Frontal cortex (tissue), 4 donors: ENCODE measurements around the gene UBR3. TPM values are rescaled to one million over a fixed set of nuclear protein-coding genes. Genes with fewer than 3 reads are reported as not detected.

ENCODE experiments used
- DNase-seq, 2 donors: peaks; one replicate each; pipeline ENCODE4 v3.0.0; 2012; ENCODE audit warnings: low spot score in 2 of 2
- FAIRE-seq: peaks from 2 replicates; lab custom pipeline; 2012; peaks lifted over from hg19 to GRCh38; lab: Jason Lieb, UNC
- total RNA-seq: library from RNA; depleted of rRNA; stranded (reverse); fragments of >200 nt; gene quantifications from one replicate; pipeline ENCODE4 v1.2.3, GENCODE V29; 2014
- donor health status: control.
- donor health status: control.
- donor health status: control.

The UBR3 gene
- total RNA-seq, 1 donor from 2014 or later = 109 TPM

DNA sequence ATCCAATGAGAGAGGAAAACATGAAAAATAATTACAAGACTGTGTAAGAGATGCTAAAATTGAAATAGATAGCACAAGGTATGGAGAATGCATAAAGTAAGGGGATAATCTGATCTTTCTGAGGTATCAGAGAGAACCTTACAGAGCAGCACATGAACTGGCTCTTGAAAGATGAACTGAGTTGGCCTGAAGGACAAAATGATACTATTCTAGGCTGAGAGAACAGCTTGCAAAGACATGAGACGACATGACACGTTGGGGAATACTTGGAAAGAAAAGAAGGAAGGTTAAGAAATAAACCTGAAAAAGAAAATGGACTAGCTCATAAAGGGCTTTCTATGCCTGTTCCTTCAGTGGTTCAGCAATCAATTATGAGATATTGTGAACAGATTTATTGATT is 198.0 kb downstream of the UBR3 start:
- FAIRE-seq = no peak
- no peak for DNase-seq

DNA sequence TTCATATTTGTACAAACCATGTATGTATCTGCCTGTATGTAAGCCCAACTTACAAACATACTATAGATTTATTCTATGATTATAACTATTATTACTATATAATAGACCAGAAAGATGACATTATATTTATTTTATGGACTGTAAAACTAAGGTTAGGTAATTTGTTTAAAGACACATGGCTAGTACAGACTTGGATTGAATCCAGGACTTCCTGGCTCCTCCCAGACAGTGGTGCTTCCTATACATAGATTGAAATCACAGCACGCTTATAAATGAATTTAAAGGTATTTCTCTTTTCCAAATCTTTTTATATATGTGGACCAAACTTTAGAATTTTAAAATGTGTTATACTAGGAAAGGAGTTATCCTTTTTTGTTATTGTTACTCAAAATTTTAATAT is 199.1 kb downstream of the UBR3 start:
- peak; percentile 39 for FAIRE-seq
- DNase-seq = no peak

DNA sequence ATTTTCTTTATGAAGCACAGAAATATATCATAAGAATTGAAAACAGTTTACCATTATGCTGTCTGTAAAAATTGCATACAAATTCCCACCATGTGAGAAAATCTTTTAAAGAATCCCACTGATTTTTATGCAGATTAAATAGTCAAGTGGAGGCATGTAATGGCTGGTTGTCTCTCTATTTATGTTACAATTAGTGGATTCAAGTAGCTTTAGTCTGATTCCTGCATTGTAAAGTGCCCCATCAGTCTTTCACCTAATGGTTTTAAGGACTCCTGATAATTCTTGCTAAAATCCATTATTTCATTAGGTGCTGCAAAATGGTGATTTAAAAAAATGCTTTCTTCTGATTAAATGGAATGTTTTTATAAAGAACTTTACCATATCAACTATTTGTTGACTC is 202.3 kb downstream of the UBR3 start:
- no peak for FAIRE-seq
- DNase-seq = no peak

DNA sequence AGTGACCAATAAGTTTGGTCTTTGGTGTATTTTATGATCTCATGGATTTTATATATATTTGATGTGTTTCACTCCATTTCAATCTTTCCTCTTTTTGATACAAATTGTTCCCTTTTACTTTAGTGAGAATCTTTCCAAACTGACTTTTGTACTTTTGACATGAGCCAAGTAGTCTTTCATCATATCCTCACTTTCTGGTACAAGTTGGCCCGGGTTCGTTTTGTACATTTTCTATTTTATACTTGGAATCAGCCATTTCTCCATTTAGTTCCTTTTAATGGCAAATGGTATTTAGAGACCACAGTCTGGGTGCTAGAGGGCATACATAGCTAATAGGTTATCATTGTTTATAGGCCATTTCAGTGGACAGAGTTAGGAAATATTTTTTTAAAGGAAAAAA is 202.8 kb downstream of the UBR3 start:
- no peak for FAIRE-seq
- no peak for DNase-seq

DNA sequence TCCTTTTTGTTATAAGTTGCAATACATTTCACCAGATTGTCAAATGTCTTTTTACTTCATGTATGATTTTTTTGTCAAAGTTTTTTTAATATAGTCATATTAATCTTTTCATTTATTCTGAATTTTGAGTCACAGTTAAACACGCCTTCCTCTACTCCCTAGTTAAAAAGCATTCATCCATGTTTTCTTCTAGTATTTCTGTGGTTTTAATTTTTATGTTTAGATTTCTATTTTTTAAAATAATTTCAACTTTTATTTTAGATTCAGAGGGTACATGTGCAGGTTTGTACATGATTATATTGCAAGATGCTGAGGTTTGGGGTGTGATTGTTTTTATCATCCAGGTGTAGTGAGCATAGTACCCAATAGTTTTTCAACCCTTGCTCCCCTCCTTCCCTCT is 204.0 kb downstream of the UBR3 start:
- FAIRE-seq (no peak), DNase-seq (no peak)

DNA sequence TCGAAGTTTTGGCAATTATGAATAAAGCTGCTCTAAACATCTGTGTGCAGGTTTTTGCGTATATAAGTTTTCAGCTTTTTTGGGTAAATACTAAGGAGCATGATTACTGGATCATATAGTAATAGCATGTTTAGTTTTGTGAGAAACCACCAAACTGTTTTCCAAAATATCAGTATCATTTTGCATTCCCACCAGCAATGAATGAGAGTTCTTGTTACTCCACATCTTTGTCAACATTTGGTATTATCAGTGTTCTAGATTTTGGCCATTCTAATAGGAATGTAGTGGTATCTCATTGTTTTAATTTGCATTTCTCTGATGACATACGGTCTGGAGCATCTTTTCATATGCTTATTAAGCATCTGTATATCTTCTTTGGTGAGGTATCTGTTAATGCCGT is 207.3 kb downstream of the UBR3 start:
- no peak for DNase-seq
- no peak for FAIRE-seq

DNA sequence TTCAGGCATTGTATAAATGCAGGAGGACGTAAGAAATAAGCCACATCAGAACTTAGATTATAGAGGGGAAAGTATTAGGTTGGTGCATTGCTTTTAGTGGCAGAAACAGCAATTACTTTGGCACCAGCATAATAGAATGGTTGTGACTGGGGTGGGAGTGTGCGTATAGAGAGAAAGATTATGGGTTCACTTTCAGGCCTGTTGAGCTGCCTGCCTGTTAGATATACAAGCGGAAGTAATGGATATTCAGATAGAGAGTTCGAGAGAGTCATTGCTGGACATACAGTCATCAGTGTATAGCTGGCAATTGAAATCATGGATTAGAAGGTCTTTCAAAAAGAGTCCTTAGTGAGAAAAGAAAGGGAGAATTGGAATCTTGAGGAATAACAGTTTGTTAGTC is 211.5 kb downstream of the UBR3 start:
- no peak for FAIRE-seq
- DNase-seq = no peak

DNA sequence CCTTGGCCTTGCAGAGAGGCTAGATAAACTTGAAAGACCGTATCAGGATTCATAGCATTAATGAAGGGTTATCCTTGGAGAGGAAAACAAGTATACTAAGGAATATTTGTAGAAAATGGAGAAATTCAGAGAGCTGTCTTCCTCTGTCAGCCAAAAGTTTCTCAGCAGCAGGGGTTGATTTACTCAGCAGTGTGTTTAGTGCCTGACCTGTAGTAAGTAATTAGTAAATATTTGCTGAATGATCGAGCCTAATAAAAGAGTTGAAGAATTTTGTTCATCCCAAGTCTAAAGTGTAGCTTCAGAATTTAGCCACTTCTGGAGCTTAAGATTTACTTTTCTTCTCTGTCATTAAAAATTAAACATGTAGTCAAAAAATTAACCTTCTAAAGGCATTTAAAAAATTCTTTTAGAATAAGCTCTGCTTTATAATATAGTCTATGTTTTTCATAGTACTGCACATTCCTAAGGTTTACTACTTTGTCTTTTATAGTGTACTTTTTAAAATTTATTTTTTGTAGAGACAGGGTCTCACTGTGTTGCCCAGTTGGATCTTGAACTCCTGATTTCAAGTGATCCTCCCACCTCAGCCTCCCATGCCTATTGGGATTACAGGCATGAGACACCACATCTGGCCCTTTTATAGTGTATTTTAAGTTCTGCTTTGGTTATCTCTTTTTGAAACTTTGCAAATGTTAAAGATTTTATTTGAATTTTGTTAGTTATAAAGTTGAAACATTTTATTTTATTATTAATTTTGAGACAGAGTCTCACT is 212.3 kb downstream of the UBR3 start:
- no peak for FAIRE-seq
- DNase-seq = no peak

DNA sequence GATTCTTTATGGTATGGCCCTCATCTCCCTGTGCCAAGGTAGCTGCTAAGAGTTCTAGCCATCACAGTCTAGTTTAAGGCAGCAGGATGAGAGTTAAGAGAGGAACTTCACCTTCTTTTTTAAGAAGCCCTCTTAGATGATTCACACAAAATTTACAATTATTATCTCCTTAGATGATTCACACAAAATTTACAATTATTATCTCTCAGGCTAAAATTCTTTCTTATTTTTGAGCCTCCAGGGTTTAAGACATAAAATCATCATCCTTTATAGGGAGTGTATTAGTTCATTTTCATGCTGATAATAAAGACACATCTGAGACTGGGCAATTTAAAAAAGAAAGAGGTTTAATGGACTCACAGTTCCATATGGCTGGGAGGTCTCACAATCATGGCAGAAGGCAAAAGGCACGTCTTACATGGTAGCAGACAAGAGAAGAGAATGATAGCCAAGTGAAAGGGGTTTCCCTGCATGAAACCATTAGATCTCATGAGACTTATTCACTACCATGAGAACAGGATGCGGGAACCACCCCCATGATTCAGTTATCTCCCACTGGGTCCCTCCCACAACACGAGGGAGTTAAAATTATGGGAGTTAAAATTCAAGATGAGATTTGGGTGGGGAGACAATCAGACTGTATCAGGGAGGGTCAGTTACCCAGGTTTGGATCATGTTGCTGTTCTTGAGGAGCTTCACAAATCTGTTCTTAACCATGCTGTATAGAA is 217.7 kb downstream of the UBR3 start:
- FAIRE-seq = no peak

DNA sequence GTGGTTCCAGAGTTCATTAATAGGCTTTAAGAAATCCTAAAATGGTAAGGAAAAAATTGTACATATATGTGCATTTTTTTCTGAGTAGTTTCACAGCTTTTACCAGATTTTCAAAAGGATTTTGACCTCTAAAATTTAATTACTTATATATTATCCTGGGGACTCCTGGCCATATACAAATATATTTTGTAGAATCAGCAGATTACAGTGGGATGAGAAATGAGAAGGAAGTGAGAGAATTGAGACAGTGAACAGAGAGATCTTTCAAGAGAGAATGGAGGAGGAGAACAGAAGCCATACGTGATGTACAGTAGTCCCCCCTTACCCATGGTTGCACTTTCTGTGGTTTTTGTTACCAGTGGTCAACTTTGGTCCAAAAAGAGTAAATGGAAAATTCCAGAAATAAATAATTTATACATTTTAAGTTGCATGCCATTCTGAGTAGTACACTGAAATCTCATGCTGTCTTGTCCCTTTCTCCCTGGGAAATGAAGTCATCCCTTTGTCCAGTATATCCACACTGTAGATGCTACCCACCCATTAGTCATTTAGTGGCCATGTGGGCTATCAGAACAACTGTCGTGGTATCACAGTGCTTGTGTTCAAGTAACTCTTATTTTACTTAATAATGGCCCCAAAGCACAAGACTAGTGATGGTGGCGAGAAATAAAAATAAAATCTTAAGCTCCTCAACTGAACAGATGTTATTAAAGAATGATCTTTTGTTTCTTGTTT is 220.2 kb downstream of the UBR3 start:
- FAIRE-seq = no peak
- DNase-seq = no peak

More for the DNA sequence above, 217.7 kb downstream of the UBR3 start:
- DNase-seq = no peak

DNA sequence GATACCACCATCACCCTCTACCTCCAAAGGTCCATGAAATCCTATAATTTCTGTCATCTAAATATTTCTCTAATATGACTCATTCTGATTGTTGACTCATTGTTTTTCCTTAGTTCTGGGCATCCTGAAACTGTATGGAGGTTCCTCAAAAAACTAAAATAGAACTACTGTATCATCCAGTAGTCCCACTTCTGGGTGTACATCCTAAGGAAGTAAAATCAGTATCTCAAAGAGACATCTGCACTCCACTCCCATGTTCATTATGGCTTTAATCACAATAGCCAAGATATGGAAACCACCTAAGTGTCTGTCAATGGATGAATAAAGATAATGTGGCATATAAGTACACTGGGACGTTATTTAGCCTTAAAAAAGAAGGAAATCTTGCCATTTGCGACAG is 224.9 kb downstream of the UBR3 start:
- DNase-seq (no peak), FAIRE-seq (no peak)

DNA sequence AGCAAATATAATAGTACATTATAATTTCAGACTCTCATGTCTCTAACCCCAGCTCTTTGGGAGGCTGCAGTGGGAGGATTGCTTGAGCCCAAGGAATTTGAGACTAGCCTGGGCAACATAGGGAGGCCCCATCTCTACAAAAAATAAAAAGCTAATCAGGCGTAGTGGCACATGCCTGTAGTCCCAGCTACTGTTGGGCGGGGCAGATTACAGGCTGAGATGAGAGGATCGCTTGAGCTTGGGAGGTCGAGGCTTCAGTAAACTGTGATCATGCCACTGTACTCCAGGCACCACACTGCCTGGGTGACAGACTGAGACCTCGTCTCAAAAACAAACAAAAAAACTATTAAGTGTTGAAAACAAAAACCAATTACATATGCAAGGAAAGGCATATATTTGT is 227.7 kb downstream of the UBR3 start:
- FAIRE-seq (no peak), DNase-seq (no peak)

DNA sequence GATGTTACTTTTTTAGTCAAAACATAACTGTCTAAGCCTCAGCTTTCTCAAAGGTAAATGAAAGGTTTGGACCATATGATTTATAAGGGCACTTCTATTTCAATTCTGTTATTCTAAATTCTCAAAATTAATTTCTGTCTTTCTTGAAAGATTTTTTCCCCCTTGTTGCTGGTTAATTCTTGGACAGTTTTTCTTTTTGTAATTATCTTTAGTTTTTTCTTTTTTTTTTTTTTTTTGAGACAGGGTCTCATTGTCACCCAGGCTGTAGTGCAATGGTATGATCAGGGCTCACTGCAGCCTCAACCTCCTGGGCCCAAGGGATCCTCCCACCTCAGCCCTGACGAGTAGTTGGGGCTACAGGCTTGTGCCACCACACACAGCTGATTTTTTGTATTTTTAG is 229.6 kb downstream of the UBR3 start:
- DNase-seq (no peak), FAIRE-seq (no peak)

DNA sequence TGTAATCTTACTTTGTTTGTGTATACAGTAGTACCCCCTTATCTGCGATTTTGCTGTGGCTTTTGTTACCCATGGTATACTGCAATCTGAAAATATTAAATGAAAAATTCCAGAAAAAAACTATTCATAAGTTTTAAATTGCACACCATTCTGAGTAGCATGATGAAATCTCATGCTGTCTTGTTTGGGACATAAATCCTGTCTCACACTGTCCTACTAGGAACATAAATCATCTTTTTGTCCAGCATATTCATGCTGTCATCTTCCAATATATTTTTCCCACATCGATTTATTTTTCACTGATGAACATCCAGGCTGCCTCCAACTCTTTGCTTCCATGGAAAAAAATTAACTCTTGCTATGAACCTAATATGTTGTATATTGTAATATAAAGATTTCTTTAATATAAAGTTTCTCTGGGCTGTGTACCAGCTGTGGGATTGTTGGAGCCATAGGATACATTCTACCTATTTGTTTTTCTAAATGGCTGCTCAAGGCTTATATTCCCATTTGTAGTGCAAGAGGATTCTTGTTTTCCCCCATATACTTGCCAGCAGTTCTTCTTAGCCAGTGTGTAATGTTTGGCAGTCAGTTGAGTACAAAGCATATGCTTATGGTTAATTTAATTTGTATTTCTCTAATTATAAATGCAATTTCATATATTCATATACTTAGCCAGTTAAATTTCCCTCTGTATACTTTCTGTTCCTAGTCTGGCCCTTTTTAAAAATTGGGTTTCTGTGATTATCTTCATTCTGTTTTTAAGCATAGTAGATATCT is 236.4 kb downstream of the UBR3 start:
- DNase-seq = no peak
- FAIRE-seq = no peak

DNA sequence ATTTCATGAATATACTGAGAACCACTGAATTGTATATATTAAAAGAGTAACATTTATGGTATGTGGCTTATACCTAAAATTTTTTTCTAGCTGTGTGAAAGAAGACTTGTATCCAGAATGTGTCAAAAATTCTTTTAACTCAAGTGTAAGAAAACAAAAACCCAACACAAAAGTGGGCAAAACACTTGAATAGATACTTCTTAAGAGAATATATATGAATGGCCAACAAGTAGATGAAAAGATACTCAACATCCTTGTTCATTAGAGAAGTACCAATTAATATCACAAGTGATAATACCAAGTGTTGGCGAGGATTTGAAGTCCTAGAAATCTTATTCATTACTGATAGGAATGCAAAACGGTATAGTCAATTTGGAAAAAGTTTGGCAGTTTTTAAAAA is 243.5 kb downstream of the UBR3 start:
- DNase-seq = no peak
- no peak for FAIRE-seq

DNA sequence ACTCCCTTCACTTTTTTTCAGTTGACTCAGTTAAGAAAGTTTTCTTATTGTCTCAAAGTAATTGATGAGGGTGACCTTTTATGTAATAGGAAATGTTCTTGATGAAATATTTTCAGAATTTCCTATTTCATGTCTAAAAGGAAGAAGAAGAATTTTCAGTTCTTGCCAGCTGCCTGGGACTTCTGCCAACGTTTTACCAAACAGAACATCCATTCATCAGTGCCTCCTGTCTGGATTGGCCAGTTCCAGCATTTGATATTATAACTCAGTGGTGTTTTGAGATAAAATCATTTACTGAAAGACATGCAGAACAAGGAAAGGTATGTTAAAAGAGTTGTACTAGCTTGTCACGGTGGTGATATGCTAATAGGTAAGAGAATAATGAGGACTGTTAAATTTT is 246.0 kb downstream of the UBR3 start:
- peak; percentile 10 to 24 for DNase-seq
- FAIRE-seq = no peak

DNA sequence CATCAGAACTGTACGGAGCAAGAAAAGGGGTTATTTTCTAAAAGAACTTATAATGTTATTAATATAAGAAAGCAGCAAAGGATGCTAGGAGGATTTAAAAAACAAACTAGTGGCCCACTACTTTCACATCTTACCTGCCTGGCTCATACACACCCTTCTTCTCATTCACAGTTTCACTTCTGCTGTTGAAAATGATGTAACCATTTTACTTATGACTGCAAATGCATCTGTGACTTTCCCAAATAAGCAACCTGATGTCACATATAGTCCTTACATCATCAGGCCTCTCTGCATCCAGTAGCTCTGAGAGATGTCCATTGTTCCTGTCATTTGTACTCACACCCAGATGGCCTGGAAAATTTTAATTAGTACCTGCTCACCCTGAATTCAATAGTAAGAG is 248.9 kb downstream of the UBR3 start:
- DNase-seq (no peak), FAIRE-seq (no peak)

DNA sequence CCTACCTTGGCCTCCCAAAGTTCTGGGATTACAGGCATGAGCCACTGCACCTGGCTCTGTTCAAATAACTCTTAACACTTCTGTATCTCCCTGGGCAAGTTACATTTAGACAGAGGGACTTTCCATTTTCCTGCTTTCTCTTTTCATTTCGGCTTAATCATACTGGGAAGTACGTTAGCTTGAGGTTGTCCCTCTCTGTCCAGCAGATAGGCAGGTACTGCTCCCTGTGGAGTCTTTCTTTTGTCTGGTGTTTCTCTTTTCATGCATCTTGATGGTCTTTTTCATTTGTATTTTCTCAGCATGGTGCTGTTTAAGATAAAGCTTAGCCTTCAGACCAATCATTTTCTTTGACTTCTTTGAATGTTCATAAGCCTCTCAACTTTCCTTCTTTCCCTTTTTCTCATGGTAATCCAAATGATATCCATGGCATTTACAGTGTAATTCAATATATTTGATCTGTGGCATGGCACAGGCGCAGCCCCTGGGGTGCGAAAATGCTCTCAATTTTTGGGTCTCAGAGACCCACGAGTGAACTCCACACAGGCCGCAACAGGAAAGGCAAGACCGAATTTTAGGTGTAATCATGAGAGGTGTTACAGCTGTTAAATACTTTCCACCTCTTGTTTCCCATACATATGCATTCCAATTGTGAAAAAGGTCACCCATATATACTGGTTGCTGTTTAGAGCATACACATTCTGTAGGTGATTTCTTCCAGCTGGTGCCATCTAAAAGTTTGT is 250.7 kb downstream of the UBR3 start:
- DNase-seq = no peak

DNA sequence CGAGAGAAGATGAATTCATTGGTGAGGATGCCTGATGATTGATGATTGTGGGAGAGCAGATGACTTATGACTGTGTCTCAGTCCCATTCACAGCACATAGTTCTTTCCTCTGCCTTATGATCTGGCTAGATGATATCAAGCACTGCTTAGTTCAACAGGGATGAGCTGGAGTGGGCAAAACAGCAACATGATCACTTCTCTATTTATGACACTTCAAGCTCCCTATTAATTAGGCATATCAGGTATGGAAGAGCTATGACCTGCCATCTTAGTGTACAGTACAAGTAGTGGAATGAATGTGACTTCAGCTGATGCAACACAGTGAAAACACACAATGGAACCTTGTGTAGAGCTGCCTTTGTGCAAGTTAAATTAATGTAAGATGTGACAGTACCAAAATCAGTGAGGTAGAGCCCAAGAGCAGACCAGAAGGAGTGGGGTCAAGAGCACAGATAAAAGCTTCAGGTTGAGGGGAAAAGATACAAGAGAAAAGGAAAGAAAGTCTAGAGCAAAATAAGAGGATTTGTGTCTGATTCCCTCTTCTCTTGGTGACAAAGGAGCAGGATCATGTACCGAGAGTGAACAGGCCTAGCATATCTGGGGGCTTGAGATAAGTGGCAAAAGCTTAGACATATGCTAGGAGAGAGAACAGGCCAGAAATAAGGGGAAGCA is 257.7 kb downstream of the UBR3 start:
- FAIRE-seq = no peak

More for the DNA sequence above, 250.7 kb downstream of the UBR3 start:
- no peak for FAIRE-seq

More for the DNA sequence above, 257.7 kb downstream of the UBR3 start:
- no peak for DNase-seq
